Measurements from ENCODE around the gene ZNF276. TPM values are rescaled to one million over a fixed set of nuclear protein-coding genes. Genes with fewer than 3 reads are reported as not detected.

ZNF276 gene
- total and polyA plus RNA-seq, 2 donors (not counting 1 experiment from before 2014, with no cell fraction given) = 82.7 to 110 TPM

- DNase-seq (no peak), ATAC-seq (ENCODE audit: low read depth) (no peak)
- TF ChIP-seq CTCF (IDR thresholded peaks at IDR 0.05) (no peak), EZH2 (IDR thresholded peaks at IDR 0.05; ENCODE audit: borderline replicate concordance, insufficient read depth, low read depth, low read length, poor library complexity, severe bottlenecking) (no peak)
- H3K4me1 ChIP-seq (ENCODE audit: control insufficient read depth in 2 of 2, insufficient read depth in 2 of 2, low read length in 2 of 2) = peaks cover 13 to 19% of the 10 kb centered on the region in 2 donors
- H3K4me3 ChIP-seq (ENCODE audit: control extremely low read depth in 1 of 5, extremely low read depth in 1 of 5, insufficient read depth in 1 of 5, low read depth in 2 of 5, low read length in 4 of 5) = no peak overlapping the region
- 92% methylated on average over 17 of the region's 19 CpGs for WGBS (ENCODE audit: insufficient coverage)
- H3K27me3 ChIP-seq (replicated peaks in 1 of 4; ENCODE audit: control extremely low read depth in 1 of 4, control insufficient read depth in 3 of 4, insufficient read depth in 4 of 4, low read length in 3 of 4) = no peaks in the 10 kb centered on the region
- Mint-ChIP-seq H3K4me1 (peaks cover 8% of the 10 kb centered on the region), H3K4me3 (peak overlapping the region; percentile 37), H3K27ac (peak overlapping the region; percentile 6), H3K9me3 (ENCODE audit: insufficient read depth) (no peaks in the 10 kb centered on the region), H3K27me3 (no peaks in the 10 kb centered on the region)
- POLR2A ChIA-PET = interaction anchor here (0.6 to 1.0 kb wide), 2 partner anchors 31 to 128 kb away, joined by 3 to 8 read pairs; no protein-coding TSS in a partner anchor
- no peak overlapping the region for H2AFZ ChIP-seq (ENCODE audit: insufficient read depth, low read depth, low read length, poor library complexity, severe bottlenecking)
- H3K27ac ChIP-seq (ENCODE audit: low read length in 2 of 2) = no peak overlapping the region
- CTCF ChIA-PET = interaction anchor here (1.1 to 7.6 kb wide), 3 partner anchors 83 to 152 kb away, joined by 3 to 105 read pairs (median 3); no protein-coding TSS in a partner anchor
- no peak overlapping the region for H3K9ac ChIP-seq (ENCODE audit: low read length)
- intact Hi-C loops (cut with micrococcal nuclease) = loop anchor here (10.0 kb wide), 1 partner anchor 55 kb away; no protein-coding TSS in a partner anchor
- no peak overlapping the region for H3K4me2 ChIP-seq (replicated peaks; ENCODE audit: low read depth, low read length, poor library complexity, severe bottlenecking)
- H4K20me1 ChIP-seq (ENCODE audit: control insufficient read depth, insufficient read depth, low read length, poor library complexity, severe bottlenecking) = no peaks in the 10 kb centered on the region
- no peaks in the 10 kb centered on the region for H3K36me3 ChIP-seq (replicated peaks in 1 of 2; ENCODE audit: control extremely low read depth in 1 of 2, control insufficient read depth in 1 of 2, extremely low read depth in 1 of 2, insufficient read depth in 2 of 2, low read length in 1 of 2)
- no peaks in the 10 kb centered on the region for H3K79me2 ChIP-seq (ENCODE audit: control insufficient read depth, insufficient read depth, low read length)
- H3K9me3 ChIP-seq (ENCODE audit: control extremely low read depth in 1 of 3, control insufficient read depth in 2 of 3, insufficient read depth in 1 of 3, low read length in 2 of 3) = no peaks in the 10 kb centered on the region
Measured at GRCh38 chr16:89709716-89710432, 11.5 kb upstream of the ZNF276 start.

All from B cell (primary cell).